T-helper 1 cell treated with Interleukin-12 subunit alpha and Interleukin-12 subunit beta and Interleukin-4 antibody, amounts not matched to agents 30 ng/mL and 1 ng/mL, for 36 hours (primary cell): ENCODE data around the gene ALK. TPM values are rescaled to one million over a fixed set of nuclear protein-coding genes. Genes with fewer than 3 reads are reported as not detected.

Experiments
- intact Hi-C: fragments of 100-400 bp; cut with micrococcal nuclease; formaldehyde crosslinking; loops from one replicate; pipeline ENCODE4 v1.15.1; 2024
- total RNA-seq: library from RNA; stranded (reverse); gene quantifications from 2 replicates; pipeline ENCODE4 v1.2.3, GENCODE V29; 2022

The ALK gene
- total RNA-seq, 1 donor from 2014 or later, result not detected

DNA sequence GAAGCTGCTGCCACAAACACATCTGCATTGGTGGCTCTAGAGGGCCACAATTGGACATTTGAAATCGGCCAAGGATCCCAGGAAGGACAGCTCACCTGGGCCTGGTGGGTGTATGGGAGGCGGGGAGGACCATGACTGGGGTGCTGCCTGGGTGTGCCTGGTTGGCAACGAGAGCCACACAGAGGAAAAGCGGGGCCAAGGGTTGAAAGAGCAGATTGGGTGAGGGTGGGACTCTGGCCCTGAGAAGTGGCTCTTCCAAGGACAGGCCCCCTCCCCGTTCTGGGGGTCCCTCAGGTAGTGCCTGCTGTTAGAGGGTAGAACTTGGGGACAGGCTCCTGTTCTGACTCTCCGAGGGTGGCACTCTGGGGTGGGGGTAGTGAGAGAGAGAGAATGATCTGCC lies 703.3 kb downstream of the ALK start:
- intact Hi-C loops, result no loop called here

DNA sequence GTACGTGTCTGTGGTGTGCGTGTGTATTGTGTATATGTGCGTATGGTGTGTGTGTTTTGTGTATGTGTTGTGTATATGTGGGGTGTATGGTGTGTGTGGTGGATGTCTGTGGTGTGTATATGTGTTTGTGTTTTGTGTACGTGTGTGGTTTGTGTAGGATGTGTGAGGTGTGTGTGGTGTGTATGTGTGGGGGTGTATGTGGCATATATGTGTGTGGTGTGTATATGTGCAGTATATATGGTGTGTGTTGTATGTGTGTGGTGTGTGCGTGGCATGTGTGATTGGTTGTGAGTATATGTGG lies 704.8 kb downstream of the ALK start:
- intact Hi-C loops, result no loop called here

DNA sequence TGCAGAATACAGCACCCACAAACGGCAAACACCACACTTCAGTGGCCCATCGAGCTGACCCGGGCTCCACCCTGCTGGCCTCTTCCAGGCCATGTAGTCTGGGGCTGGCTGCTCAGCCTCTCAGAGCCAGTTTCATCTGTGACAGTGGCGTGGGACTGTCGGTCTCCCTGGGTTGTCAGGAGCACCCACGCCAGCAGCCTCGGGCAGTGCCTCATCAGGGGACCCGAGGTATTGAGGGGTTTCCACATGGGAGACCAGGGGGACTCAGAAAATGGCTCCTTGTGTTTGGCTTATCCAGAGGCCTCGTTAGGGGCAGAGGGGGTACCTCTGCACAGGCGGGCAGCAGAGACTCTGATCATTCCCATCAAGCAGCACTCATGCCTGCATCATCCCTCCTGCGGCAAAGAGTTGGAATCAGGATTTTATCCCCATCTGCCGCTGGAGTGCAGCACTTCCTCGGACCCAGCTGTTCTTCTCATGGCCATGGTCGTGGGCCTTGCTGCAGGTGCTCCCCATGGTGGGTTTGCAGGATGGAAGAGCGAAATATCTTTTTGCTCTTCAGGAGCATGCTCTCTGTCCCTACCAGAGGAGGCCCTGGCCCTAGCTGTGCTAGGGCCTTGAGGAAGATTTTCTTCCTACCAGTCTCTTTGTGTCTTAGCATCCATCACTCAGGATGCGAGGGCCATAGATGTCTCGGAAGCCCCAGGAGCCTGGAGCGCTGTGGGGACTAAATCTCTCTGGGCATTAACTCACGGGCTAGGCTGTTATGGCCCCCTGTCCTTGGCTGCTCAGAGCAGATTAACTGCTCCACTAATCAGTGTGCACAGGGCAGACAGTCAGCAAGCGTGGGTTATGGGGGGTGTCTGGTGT lies 705.4 kb downstream of the ALK start:
- intact Hi-C loops, result no loop called here

DNA sequence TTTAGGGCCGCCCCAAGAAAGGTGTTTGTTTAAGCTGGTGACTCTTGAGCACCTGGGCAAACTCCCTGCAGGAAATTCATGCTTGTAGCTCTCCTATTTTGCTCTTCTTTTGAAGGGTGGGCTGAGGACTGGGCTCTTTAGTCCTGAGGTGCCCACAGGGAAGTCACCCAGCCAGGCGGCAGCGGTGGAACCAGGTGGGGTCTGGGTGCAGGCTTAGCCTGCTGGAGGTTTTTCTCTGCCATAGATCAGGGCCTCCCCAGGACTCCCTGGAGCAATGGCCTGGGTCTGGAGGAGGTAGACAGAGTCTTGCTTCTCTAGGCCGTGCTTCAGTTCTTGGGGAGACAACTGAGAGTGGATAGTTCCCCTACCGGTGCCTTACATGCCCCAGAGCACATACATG lies 706.3 kb downstream of the ALK start:
- intact Hi-C loops, result no loop called here

DNA sequence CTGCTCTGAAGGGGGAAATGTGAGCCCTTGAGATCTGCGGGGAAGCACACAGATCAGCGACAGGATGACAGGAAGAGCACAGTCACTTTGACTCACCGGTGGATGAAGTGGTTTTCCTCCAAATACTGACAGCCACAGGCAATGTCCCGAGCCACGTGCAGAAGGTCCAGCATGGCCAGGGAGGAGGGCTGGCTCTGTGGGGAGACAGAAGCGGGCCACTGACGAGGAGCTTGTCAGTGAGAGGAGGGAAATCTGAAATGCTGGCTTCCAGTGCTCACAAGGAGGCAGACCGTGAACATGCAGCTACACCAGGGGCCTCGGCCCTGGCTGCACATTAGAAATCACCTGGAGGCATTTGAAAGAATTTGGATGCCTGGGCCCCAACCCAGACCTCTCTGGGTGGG lies 707.5 kb downstream of the ALK start:
- intact Hi-C loops, result no loop called here

DNA sequence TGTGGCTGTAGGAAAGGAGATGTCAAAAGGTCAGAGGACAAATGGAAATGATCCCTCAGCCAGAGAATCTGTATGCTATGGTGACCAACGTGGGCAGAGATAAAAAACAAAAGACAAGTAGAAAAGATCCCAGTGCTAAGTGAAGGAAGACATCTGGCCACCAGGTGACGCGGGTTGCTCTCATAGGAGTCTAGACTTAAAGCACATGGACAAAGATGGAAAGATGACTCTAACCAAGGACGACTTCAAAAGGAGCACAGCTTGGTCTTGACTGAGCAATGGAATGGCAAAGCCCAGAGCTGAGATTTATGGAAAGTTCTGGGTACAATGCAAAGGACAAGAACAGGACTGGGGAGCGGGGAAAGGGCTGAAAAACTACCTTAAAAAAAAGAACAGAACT lies 709.4 kb downstream of the ALK start:
- intact Hi-C loops, result no loop called here

DNA sequence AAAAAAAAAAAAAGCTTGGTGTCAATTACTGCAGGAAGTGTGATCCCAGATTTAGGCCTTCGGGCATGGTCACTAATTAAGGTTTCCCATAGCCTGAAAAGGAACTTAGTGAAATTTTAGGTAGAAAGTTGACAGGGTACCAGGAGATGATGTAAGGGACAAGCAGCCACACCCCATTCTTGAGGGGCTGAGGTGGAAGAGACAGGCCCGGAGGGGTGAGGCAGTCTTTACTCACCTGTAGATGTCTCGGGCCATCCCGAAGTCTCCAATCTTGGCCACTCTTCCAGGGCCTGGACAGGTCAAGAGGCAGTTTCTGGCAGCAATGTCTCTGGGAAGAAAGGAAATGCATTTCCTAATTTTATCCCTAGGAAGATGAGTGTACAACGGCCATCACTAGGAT lies 711.8 kb downstream of the ALK start:
- intact Hi-C loops, result no loop called here

DNA sequence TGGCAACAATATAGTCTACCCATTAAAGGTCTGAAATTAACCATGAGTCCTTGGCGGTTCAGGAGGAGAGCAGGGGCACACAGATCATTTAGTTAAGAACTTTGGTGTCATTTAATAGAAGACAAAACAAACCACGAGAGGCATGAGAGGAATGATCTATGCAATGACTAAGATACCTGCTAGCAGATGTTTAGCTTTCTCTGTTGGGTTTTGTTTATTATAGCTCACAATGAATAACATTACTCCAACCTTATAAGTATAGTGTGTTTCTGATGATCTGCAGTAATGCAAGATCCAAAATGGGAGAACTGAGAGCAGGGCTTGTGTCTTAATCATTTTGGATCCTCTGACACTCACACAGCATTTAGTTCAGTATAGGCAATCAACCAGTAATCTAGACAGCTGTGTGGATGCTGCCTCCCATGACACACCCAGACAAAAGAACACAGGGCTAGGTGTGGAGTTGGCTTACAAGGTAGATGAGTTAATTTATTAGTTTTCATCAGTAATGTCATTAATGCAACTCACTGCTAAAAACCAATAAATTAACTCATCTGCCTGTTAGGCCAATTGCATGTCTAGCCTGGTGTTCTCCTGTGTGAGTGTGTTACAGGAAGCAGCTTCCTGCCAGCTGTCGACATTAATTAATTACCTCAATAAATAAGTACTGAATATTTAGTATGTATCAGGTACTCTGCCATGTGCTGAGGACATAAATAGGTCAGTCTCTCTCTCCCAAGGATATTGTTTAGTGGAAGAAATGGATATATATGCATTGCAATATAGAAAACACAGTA lies 713.8 kb downstream of the ALK start:
- intact Hi-C loops, result no loop called here

DNA sequence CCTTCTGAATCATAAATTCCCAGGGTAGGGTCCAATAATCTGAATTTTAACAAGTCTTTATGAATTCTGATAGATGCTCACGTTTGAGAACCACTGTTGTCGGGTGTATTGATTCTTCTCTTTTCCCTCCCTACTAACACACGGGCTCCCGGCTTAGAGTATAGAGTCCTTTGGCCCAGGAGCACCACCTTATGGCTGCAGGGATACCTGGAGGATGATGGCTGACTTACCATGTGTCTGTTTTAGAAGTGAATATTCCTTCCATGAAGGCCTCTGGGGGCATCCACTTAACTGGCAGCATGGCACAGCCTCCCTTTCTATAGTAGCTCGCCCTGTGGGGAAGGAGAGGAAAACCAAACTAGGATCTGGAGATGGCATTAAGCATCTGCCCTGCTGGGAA lies 714.4 kb downstream of the ALK start:
- intact Hi-C loops, result no loop called here

DNA sequence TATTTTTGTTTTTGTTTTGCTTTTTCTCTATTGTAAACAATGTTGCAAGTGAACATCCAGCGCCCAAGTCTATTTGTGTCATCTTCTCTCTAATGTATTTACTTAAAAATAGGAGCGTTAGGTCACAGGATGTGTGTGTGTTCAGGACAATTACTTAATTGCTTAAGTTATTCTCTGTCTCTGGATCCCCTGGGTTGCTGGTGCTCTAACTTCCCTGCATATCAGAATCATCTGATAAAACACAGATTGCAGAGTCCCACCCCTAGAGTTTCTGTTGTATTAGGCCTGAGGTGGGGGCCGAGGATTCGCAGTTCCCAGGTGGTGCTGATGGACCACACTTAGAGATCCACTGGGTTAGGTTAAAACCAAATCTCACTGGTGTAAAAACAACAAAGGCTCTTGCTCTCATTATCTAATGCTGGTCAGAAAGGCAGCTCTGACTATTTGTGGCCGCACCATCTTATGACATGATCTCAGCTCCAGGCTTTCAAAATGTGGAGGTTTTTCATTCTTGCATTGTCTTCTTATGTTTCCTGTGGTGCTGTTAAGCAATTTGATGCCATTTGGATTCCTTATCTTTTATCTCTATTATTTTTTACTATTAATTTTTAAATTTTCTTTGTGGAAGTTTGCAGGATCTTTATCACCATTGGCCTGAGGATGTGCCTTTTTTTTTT lies 718.4 kb downstream of the ALK start:
- intact Hi-C loops, result no loop called here

DNA sequence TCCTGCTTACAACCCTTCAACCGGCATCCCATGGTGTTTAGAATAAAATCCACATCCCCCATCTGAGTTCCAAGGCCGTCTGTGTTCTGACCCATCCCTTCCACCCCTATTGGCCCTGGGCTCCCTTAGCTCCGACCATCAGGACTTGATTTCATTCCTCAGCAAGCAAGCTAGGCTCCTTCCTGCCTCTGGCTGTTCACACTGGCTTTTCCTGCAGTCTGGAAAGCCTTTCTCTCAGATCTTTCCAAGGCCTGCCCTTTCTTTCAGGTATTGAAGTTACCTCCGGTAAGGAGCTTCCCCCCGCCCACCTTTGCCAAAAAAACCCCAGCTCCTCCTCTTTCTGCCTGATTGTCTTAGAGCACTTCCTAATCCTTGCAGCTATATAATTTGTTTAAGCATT lies 719.4 kb downstream of the ALK start:
- intact Hi-C loops, result no loop called here

DNA sequence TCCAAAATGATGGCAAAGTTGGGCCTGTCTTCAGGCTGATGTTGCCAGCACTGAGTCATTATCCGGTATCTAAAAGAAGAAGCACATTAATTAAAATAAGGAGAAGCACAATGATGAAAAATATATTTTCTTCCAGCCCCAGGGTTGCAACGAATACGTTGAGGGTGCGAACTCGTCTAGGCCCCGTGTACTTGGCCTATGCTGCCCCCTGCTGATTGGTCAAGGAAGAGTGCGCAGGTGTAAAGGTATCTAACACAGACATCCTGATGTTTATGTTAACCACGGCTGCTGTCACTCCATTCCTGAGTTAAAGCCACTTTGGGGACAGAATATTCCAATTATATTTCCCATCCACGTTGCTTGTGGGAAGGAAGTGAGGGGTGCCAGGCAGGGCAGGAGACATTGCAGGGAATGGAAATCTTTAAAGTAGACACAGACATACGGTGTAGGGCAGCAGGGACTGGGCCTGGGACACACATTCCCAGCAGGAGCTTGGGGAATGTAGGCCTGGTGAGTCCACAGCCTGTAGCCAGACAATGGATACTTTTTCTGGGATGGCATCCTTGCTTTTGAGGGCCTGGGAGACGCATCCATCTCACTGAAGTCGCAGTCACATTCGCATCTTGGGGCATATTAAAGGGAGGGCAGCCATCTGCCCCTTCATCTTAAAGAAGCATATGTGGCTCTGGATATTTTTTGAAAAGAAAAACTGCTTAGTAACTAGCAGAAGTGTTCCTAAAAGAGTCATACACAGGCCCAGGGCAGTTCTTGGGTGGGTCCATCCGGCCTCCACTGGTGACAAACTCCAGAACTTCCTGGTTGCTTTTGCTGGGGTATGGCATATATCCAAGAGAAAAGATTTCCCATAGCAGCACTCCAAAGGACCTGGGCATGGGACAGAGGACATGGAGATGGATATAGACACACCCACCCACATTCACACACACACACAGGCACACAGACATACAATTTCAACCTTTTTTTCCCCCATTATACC lies 724.3 kb downstream of the ALK start:
- intact Hi-C loops, result loop anchor here (1.0 to 2.0 kb wide), 6 partner anchors 80 to 630 kb away; no protein-coding TSS in a partner anchor

DNA sequence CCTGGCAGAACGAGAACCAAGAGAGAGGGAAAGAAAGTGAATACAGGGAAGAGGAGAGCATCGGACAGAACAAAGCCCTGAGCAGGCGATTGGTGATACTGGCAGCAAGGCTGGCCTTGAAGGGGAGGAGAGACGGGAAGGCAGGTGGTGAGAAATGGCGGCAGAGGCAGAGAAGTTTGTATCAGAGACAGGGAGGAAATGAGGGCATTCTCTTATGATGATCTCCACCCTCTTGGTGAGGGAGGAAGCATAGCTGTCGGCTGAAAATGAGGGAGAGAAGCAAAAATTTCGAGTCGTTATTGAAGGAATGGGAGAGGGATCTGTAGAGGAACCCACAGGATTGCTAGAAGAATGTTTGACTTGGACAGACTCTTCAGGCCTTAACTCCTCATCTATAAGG lies 725.6 kb downstream of the ALK start:
- intact Hi-C loops, result loop anchor here (2.0 kb wide), 3 partner anchors 79 to 629 kb away; no protein-coding TSS in a partner anchor

DNA sequence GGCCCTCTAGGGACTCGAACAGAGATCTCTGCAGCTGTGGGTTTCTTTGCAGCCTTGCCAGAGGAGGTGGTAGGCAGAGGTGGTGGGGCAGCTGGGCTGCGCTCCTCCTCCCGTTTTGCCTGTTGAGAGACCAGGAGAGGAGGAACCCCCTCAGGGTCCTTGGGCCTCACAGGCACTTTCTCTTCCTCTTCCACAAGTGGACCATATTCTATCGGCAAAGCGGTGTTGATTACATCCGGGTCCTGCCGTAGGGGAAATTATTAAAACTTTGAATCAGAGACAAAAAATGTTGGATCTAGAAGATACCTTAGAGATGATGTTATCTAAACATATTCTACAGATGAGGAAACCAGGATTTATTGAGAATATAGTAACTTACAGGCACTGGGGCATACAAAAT lies 727.7 kb downstream of the ALK start:
- intact Hi-C loops, result no loop called here

DNA sequence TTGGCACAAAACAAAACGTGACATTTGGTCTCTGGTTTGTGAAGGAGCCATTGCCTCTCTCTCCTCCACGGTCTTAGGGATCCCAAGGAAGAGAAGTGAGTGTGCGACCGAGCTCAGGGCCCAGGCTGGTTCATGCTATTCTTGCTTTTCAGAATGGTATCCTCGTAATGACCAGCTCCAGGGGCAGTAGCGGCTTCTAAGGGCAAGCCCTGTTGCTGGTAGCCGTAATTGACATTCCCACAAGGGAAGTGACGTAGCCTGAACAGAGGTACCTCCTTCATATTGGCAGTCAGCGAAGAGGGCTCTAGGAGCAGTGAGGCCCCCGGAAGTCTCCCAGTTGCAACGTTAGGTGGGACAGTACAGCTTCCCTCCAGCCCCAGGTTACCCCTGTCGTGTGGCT lies 728.3 kb downstream of the ALK start:
- intact Hi-C loops, result no loop called here

DNA sequence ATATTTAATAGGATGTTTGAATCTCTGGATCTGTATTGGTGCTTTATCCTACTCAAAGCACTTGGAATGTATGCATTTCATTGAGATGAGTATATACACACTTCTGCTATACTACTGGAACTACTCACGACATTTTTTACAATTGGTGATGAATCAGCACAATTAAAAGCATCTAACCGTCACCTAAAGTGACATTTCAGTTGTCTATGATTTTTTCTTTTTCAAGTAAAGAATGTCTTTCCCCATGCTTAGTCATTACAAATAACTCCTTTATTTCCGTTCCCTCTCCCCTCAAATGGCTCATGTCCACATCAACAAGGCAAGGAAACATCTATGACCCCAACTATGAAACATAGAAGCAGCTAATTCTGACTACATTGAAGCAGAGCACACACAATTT lies 728.9 kb downstream of the ALK start:
- intact Hi-C loops, result no loop called here

DNA sequence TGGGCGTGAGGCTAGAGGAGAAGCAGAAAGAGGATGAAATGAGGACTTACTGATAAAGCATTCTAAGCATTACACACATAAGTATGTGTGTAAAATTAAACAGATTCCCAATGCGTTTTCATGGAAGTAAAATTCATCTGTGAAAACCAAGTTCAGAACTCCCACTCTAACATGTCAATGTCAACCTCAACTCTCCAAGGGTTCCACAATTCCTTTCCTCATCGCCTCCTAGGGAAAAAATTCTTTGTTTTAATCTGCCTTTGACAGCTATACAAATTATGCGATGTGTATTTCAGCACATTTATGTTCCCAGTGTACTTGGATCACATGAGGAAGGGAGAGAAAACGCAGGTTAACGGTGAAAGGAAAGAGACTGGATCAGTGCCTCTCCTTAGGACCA lies 729.6 kb downstream of the ALK start:
- intact Hi-C loops, result no loop called here

DNA sequence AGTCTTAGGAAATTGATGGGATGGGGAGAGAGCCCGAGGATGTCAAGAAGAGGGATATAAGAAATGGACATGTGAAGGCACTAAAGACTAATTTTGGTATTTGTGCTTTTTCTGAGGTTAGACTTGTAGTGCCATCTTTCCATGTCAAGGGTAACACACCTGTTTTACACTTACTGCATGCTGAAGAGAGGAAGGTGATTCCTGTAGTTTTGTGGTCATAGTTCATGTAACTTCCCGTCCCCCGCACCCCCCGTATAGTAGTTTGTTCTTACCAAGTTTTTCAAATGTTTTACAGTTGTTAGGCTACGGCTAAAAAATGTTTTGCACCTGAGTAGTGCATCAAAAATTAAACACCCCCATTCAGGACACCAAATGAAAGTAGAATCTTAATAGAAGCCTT lies 732.3 kb downstream of the ALK start:
- intact Hi-C loops, result no loop called here

DNA sequence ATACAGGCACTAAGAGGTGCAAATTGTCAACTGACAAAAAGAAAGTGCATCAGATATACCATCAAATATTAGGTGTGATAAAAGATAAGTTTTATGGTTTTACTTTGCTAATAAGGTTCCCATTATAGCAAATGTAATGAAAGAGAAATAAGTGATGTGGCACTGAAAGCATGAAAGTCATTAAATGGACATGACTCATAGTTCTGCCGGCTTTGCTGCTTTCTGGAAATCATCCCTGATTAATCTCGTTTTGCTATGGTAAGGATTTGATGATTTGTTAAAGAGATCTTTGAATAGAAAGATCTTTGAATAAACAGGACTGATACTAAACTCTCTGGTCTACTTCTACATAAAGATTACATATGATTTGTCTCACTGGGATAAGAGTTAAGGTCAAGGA lies 733.5 kb downstream of the ALK start:
- intact Hi-C loops, result no loop called here

DNA sequence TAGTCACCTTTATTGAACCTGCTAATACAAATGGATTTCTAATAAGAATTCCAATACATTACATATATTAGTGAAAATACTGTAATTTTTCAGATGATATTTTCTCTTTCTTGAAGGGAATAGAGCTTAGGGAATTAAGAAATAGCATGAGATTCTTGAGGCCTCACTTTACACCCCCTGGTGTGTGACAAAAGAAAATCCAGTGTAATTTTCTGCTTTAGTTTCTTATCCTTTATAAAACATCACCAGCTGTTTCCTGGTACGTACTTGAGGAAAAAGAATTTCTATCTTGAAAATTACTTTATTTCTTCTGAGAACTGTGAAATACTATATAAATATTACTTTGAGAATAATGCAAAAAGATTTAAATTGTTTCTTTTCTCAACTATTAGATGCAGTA lies 734.6 kb downstream of the ALK start:
- intact Hi-C loops, result no loop called here

DNA sequence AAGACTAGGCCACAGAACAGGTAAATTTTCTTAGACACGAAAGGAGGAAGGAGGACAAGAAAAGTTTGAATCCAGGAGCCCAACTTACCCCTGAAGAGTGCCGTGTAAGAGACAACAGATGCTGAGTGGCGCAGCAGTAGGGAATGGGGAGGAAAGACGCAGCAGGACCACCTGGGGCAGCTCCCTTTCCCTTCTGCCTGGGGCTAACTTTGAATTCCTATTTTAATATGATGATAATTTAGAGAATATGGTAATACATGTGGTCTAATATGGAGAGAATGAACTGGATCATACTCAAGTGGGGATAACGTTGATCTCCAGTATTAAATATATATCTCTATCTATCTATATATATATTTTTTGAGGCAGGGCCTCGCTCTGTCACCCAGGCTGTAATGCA lies 736.9 kb downstream of the ALK start:
- intact Hi-C loops, result no loop called here
